Lung microvascular endothelial cell (primary cell): ENCODE results near the gene PRKAR2B. TPM values are rescaled to one million over a fixed set of nuclear protein-coding genes. Genes with fewer than 3 reads are reported as not detected.
A peak's percentile ranks its signal among the peaks of the same experiment; 100 is the strongest.

Source experiments
- DNase-seq, 2 donors: peaks; one replicate each; pipeline versions ENCODE4 v3.0.0 to v3.0.0-alpha.2; 2010; ENCODE audit warnings: low read depth in 2 of 2
- total RNA-seq: library from RNA; depleted of rRNA; stranded (reverse); fragments of >200 nt; gene quantifications from 2 replicates; pipeline ENCODE4 v1.2.1, GENCODE V29; 2014

The PRKAR2B gene
- total RNA-seq, result 17.3 and 26.2 TPM in 2 replicates

- DNase-seq, result peak; percentile 83 to 88
These were observed at the start of gene PRKAR2B for GRCh38 chr7:107044347-107045194. Gene PRKAR2B, plus strand, starts transcription at chr7:107044705. Its CDS starts 203 bp downstream, at chr7:107044908.

- no peak for DNase-seq
These were observed 49.7 kb upstream of the PRKAR2B start for GRCh38 chr7:106994833-106995232.

DNA sequence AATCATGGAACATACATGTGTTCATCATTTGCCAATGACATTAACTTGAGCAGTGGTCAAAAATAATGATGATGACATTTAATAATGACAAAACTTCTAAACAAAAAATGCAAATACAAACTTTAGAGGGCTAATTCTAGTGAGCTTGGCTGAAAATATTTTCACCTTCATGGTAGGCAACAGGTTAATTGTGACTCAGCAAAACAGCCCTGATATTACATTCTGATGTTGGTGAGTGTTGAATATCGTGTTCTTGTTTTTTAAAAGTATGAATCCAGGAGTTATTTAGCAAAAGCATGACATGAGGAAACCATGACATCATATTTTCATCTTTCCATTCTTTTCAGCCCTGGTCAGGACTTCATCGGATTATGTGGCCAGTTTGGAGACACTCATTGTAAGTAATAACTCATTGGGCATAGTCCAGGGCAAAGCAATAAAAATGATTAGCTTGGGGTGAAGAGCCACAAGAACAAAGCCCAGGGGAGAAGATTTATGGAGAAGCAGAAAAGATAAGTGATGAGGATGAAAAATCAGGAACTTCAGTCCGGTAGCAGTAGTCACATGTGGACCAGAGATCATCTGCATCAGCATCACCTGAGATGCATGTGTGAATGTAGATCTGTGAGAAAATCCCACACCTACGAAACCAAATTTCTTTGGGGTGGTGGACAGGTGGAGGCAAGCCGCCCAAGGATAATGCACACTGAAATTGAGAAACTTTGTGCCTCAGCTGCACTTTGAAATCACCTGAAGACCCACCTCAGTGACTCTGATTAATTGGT is 46.8 kb upstream of the PRKAR2B start:
- DNase-seq, result no peak

GRCh38 chr7:106999023-106999422 is 45.5 kb upstream of the PRKAR2B start:
- DNase-seq, result no peak

GRCh38 chr7:107001490-107001889 is 43.0 kb upstream of the PRKAR2B start:
- DNase-seq, result no peak

GRCh38 chr7:107002126-107002525 is 42.4 kb upstream of the PRKAR2B start:
- no peak for DNase-seq

DNA sequence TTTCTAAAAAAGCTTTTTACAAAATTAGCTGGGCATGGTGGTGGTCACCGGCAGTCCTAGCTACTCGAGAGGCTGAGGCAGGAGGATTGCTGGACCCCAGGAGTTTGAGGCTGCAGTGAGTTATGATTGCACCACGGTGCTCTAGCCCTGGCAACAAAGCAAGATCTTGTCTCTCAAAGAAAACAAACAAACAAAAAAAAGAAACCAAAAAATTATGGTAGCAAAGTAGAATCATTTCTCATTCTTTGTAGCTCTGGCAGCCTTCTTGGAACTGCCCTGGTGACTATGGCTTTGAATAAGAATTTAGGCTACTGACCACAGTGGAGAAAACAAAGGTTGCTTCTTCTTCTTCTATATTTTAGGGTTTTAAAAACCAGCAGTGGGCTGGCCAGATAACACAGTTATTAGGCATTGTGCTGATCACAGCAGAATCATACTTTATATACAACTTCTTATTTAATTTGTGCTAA is 41.9 kb upstream of the PRKAR2B start:
- no peak for DNase-seq

DNA sequence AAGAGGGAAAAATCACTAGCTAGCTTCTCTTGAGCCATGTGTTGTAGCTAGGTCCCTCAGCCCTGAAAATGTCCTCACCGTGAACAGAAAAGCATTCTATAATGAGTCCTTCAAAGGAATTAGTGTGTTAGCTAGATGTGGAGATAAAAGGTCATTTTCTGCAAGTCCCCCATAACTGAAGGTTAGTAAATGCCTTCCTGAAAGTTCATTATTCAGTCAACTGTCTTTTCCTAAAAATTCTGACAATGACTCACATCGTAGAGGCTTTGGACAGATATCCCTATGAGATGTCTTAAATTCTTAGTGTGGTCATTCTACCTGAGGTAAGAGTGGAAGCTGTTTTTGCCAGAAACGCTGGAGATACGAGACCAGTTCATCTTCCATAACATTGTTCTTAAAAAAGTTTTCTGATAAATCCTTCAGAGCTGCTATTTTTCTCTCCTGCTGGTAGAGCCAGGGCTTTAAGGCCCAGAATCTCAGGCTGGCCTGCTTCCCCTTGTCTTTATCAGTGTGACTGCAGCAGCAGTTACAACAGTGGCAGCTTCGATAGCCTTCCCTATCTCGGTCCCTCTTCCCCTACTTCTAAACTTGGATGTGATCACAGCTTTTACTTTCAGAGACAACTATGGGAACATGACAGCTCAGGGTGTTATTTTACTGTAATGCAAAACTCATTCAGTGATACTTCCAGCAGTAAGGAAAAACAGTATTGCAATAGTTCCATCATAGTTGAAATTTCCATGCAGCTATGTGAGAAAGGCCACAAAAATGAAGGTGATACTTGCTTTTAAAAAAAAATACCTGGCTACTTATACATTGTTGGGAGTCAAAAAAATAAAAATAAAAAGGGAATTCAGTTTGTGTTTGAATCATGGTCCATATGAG is 37.3 kb upstream of the PRKAR2B start:
- DNase-seq, result no peak

GRCh38 chr7:107007892-107008287 is 36.6 kb upstream of the PRKAR2B start:
- no peak for DNase-seq

DNA sequence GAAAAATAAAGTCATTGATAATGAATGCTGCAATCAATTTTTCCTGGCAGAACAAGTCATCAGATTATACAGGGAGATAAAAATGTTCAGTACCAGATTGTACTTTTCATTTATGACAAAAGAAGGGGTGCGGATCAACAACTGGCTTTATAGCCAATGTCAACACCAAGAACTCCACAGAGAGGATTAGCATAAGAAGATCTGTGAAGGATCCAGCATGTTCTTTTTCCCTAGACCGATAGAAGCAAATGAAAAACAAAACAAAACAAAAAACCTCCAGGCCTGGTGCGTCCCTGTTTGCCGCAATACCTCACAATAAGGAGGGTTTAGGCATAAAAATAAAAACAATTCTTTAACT is 34.7 kb upstream of the PRKAR2B start:
- no peak for DNase-seq

DNA sequence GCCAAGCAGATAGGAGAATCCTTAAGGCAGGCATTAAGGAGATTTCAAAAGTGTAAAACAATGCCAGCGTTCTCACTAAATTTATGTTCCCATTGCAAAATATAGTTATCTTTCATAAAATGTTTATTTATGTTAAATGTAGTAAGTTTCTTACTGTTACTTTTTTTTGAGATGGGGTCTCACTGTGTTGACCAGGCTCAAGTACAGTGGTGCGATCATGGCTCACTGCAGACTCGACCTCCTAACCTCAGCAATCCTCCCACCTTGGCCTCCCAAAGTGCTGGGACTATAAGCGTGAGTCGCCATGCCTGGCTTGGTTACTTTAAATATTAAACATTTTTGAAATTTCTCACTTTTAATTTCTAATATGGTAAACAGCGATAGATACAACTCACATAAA is 31.8 kb upstream of the PRKAR2B start:
- DNase-seq, result no peak

- DNase-seq, result peak; percentile 5 to 6
These were observed 30.0 kb upstream of the PRKAR2B start for GRCh38 chr7:107014387-107015023.

- no peak for DNase-seq
These were observed 28.2 kb upstream of the PRKAR2B start for GRCh38 chr7:107016312-107016711.

GRCh38 chr7:107017965-107018719 is 26.4 kb upstream of the PRKAR2B start:
- no peak for DNase-seq

- DNase-seq, result no peak
These were observed 24.1 kb upstream of the PRKAR2B start for GRCh38 chr7:107020400-107020799.

- DNase-seq, result no peak
These were observed 22.9 kb upstream of the PRKAR2B start for GRCh38 chr7:107021600-107021999.

GRCh38 chr7:107023522-107024151 is 20.9 kb upstream of the PRKAR2B start:
- no peak for DNase-seq

- DNase-seq, result no peak
These were observed 19.6 kb upstream of the PRKAR2B start for GRCh38 chr7:107024906-107025305.

- DNase-seq, result peak; percentile 15 to 25
These were observed 18.9 kb upstream of the PRKAR2B start for GRCh38 chr7:107025449-107026103.
